Stimulated activated CD8-positive, alpha-beta memory T cell treated with anti-CD3 and anti-CD28 coated beads, Interleukin-7, amount 100 ng/mL, for 48 hours (primary cell): Measurements from ENCODE around the gene ROBO3.

Experiments used
- DNase-seq, 2 donors: peaks; one replicate each; pipeline ENCODE4 v3.0.0-alpha.2; 2020; ENCODE audit warnings: low read depth in 1 of 2; ENCODE audit errors: extremely low read depth in 1 of 2

The ROBO3 gene, protein sequence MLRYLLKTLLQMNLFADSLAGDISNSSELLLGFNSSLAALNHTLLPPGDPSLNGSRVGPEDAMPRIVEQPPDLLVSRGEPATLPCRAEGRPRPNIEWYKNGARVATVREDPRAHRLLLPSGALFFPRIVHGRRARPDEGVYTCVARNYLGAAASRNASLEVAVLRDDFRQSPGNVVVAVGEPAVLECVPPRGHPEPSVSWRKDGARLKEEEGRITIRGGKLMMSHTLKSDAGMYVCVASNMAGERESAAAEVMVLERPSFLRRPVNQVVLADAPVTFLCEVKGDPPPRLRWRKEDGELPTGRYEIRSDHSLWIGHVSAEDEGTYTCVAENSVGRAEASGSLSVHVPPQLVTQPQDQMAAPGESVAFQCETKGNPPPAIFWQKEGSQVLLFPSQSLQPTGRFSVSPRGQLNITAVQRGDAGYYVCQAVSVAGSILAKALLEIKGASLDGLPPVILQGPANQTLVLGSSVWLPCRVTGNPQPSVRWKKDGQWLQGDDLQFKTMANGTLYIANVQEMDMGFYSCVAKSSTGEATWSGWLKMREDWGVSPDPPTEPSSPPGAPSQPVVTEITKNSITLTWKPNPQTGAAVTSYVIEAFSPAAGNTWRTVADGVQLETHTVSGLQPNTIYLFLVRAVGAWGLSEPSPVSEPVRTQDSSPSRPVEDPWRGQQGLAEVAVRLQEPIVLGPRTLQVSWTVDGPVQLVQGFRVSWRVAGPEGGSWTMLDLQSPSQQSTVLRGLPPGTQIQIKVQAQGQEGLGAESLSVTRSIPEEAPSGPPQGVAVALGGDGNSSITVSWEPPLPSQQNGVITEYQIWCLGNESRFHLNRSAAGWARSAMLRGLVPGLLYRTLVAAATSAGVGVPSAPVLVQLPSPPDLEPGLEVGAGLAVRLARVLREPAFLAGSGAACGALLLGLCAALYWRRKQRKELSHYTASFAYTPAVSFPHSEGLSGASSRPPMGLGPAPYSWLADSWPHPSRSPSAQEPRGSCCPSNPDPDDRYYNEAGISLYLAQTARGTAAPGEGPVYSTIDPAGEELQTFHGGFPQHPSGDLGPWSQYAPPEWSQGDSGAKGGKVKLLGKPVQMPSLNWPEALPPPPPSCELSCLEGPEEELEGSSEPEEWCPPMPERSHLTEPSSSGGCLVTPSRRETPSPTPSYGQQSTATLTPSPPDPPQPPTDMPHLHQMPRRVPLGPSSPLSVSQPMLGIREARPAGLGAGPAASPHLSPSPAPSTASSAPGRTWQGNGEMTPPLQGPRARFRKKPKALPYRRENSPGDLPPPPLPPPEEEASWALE (N-terminal part only)

DNA sequence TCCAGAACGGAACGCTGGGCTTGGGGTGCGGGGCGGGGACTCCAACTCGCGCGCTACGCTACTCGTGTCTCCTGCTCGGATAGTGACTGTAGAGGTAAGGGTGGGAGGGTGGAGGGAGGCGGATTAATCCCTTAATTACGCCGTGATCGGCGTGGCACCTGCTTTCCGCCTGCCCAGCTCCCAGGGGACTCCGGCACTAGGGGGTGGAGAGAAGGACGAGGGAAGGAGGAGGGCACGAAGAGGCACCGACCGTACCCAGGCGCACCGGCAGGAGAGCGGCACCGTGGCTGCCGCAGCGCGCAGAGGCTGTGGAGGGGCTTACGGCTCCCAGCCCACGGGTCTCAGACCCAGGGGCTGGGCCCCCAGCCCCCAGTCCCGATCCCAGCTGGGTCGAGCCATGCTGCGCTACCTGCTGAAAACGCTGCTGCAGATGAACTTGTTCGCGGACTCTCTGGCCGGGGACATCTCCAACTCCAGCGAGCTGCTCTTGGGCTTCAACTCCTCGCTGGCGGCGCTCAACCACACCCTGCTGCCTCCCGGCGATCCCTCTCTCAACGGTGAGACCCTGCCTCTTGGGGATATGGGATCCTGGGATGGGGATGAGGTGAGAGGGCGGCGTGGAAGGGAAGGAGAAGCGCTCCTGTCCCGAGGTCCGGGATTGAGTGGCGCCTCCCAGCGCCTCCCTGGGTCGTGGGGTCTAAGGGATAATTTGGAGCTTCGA is at the start of gene ROBO3:
TSS of gene ROBO3 (plus strand) at position 252 of the 721 bp plus-strand sequence. CDS start at position 398, 146 bp downstream.
- no peak for DNase-seq

DNA sequence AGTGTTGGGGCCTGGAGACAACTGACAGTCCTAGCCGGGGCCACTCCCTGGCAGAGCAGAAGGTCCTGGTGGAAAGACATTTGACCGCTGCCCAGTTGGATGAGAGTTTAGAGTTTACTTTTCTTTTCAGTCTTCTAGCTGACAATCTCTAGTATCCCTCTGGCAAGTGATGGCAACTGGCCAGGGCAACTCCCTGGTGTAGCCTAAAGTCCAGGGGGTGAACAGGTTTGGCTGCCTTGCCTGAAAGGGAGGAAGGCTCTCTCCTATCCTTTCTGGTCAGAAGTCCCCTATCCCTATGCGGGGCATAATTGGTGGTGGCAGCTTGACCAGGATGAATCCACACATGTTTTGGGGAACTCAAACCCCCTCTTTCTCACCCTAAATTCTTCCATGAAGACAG is 48.2 kb upstream of the ROBO3 start:
- DNase-seq: no peak

GRCh38 chr11:124821995-124822730 is 43.1 kb upstream of the ROBO3 start:
- no peak for DNase-seq

- DNase-seq: no peak
Observed at GRCh38 chr11:124823512-124824376, 41.5 kb upstream of the ROBO3 start.

DNA sequence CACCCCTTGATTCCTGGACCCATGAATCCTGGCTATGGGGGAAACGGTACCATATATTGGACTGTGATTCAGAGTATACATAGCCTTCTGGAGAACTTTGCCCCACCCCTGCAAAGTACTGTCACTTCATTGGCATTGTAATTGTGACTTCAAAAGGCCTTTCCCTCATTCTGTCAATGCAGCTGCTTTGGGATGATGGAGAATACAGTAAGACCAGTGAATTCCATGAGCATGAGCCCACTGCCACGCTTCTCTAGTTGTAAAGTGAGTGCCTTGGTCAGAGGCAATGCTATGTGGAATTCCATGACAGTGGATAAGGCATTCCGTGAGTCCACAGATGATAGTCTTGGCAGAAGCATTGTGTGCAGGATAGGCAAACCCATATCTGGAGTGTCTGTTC is 39.4 kb upstream of the ROBO3 start:
- no peak for DNase-seq

DNA sequence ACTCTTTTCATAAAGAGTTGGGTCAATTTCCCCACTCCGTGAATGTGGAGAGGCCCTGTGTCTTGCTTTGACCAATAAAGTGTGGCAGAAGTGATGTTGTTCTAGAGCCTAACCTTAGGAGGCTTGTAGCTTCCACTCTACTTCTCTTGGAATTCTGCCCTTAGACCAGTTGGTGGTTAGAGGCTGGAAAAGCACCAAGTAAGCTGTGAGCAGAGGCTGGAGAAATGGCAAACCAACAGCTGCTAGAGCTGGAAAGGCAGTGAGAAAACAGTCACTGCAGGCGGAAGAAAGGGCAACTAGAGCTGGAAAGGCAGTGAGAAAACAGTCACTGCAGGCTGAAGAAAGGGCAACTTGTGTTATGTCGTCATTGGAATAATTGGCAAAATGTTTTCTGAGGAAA is 35.2 kb upstream of the ROBO3 start:
- DNase-seq: no peak

DNA sequence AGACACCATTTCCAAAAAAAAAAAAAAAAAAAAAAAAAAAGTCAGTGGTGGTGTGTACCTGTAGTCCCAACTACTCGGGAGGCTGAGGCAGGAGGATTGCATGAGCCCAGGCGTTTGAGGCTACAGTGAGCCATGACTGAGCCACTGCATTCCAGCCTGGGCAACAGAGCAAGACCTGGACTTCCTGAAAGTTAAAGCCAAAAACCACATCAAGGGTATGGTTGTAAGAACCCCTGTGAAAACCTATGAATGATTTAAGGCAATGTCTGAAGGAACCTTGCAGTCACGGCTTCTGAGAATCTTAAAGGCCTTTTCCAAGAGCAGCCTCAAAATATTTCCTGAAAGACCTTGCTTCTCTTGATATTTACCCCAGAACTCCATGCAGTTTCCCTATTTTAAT is 34.5 kb upstream of the ROBO3 start:
- DNase-seq: no peak

DNA sequence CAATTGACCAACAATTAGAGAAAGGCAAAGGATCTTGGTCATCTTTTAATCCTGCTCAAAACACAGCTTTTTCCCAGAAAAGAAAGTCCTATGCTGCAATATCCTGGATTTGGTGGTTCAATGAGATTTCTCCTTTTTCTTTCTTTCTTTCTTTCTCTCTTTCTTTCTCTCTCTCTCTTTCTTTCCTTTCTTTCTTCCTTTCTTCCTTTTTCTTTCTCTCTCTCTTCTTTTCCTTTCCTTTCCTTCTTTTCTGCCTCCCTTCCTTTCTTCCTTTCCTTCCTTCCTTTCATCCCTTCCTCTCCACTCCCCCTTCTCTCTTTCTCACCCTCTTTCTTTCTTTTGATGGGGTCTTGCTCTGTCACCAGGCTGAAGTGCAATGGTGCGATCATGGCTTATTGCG is 33.3 kb upstream of the ROBO3 start:
- no peak for DNase-seq

DNA sequence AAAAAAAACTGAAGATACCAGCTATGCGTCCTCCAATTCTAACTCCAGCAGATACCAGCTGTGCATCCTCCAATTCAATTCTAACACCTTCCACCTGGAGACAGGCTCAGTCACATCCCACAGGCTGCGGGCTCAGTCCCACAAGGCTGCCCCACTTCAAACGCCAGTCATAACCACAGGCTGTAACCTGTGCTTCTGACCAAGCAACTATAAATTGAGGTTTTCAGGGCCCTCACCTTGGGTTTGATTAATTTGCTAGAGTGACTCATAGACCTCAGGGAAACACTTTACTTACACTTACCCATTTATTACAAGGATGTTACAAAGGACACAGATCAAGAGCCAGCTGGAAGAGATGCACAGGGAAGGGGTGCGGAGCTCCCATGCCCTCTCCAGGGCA is 32.7 kb upstream of the ROBO3 start:
- DNase-seq: no peak

GRCh38 chr11:124834526-124835180 is 30.6 kb upstream of the ROBO3 start:
- no peak for DNase-seq

DNA sequence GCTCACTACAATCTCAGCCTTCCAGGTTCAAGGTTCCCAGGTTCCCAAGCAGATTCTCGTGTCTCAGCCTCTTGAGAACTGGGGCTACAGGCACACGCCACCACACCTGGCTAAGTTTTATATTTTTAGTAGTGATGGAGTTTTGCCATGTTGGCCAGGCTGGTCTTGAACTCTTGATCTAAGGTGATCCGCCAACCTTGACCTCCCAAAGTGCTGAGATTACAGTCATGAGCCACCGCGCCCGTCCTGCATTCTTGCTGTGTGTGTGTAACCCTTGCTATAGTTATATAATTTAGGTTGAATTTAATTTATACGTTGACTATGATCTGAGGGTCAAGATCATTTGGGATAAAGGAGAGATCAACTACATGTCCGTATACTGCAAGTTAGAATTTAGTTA is 29.3 kb upstream of the ROBO3 start:
- no peak for DNase-seq

DNA sequence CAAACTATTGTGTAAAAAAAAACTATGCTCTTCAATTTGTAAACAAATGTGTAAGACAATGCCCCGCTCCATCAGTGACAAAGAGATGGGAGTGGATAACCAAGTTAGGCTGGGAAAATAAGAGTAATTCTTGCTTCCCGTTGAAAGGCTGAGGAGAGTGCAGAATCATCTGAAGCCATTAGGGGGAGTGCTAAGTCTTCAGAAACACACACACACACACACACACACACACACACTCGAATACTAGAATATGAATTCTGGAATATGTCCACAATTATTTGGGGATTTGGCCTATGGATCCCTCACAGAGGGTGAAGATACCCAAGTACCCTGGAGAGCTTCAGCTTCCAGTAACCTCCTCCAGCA is 27.8 kb upstream of the ROBO3 start:
- DNase-seq: no peak

- no peak for DNase-seq
Observed at GRCh38 chr11:124838805-124839127, 26.5 kb upstream of the ROBO3 start.

GRCh38 chr11:124839128-124839971 is 25.9 kb upstream of the ROBO3 start:
- no peak for DNase-seq

DNA sequence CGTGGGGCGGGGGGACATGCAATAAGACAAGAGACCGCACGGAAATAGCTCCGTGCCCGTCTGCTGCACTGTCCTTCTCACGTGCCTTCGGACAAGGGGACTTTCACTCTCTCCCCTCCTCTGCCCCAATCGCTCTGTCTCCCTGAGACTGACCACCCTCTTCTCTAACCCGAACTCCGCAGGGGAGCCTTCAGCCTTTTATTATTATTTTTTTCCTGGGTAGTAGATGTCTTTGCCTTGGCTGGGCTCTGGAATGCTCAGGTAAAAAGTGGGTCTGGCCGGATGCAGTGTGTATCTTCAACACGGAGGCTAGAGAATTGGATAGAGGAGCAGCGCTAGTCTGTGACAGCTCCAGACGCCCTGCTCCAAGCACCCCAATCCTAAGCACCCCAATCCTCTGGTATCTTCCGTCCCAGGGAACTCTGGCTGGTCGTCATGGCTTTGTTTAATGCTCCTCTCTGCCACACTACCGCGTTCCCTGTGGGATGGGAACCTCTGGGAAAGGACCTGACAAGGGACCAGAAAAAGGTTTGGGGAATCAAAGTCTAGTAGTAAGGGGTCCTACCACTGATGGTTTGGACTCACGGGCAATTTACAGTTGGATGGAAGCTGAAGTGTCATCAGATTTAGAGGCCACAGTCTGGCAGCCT is 25.1 kb upstream of the ROBO3 start:
- DNase-seq: no peak

DNA sequence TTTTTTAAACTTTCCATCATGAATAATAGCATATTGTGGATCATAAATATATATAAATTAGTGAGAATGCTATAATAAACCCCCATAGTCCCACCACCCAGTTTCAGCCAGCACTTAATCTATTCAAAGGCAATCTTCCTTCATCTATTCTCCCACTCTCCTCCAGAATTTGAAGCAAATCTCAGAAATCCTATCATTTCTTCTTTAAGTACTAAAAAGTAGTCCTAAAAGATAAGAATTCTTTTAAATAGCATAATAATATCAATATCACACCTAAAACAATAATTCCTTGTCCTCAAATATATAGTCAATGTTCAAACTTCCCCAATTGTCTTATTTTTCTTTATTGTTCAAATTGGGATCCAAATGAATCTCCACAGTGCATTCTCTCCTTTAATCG is 24.6 kb upstream of the ROBO3 start:
- no peak for DNase-seq

GRCh38 chr11:124841201-124841600 is 24.0 kb upstream of the ROBO3 start:
- no peak for DNase-seq
